AG09309 (cell line): Measurements from ENCODE around the gene SRSF8.

Experiments used
- DNase-seq: peaks from one replicate; pipeline ENCODE4 v3.0.0-alpha.2; 2010; ENCODE audit warnings: low read depth
- H3K4me3 ChIP-seq: 2 replicates; pipeline ENCODE4 v1.5.1; 2011; ENCODE audit warnings: mild to moderate bottlenecking, low read depth, low read length, moderate library complexity; ENCODE audit not compliant: control insufficient read depth
- TF ChIP-seq, protein P1 (sequence below): IDR thresholded peaks from 2 replicates; pipeline ENCODE4 v1.5.1; 2011; ENCODE audit warnings: mild to moderate bottlenecking, low read depth, low read length, inconsistent platforms; ENCODE audit not compliant: insufficient read depth, control insufficient read depth; ENCODE audit errors: missing control alignments

Gene SRSF8

DNA sequence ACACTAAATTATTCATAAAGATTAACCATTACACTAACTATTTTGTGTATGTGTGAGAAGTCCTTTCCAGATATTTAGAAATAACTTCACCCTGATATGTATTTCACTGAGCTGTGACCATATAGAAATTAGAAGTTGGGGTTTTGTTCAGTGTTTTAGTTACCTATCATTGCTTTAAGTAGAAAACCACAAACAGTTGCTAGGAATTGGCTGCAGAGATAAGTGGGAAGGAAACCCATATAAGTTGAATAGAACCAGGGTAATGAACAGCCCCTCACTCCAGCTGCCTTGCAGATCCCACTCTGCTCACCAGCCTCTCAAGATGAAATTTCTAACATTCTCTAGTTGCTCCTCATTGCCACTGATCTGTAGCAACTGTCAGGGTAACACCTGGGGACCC lies 10.3 kb downstream of the SRSF8 start:
- DNase-seq, result no peak
- no peak overlapping the region for H3K4me3 ChIP-seq
- TF ChIP-seq, protein P1, sequence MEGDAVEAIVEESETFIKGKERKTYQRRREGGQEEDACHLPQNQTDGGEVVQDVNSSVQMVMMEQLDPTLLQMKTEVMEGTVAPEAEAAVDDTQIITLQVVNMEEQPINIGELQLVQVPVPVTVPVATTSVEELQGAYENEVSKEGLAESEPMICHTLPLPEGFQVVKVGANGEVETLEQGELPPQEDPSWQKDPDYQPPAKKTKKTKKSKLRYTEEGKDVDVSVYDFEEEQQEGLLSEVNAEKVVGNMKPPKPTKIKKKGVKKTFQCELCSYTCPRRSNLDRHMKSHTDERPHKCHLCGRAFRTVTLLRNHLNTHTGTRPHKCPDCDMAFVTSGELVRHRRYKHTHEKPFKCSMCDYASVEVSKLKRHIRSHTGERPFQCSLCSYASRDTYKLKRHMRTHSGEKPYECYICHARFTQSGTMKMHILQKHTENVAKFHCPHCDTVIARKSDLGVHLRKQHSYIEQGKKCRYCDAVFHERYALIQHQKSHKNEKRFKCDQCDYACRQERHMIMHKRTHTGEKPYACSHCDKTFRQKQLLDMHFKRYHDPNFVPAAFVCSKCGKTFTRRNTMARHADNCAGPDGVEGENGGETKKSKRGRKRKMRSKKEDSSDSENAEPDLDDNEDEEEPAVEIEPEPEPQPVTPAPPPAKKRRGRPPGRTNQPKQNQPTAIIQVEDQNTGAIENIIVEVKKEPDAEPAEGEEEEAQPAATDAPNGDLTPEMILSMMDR, result no peak

DNA sequence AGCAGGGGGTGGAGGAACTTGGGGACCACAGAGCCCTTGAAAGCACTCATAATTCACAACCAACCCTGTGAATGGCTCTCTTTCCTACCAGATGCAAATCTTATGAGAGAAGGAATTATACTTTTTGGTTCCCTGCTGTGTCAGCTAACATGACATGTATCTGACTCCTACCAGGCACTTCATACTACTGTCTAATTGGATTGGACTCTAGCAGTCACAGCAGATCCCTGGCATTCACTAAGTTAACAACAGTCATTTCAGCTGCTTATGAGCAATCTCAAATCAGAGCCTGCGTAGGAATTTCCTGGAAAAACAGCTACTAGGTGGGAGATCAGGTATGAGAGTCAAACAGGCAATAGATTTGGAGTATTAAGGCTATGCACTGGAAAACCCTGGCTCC lies 11.8 kb downstream of the SRSF8 start:
- TF ChIP-seq, protein P1, result no peak
- no peak overlapping the region for H3K4me3 ChIP-seq
- no peak for DNase-seq

DNA sequence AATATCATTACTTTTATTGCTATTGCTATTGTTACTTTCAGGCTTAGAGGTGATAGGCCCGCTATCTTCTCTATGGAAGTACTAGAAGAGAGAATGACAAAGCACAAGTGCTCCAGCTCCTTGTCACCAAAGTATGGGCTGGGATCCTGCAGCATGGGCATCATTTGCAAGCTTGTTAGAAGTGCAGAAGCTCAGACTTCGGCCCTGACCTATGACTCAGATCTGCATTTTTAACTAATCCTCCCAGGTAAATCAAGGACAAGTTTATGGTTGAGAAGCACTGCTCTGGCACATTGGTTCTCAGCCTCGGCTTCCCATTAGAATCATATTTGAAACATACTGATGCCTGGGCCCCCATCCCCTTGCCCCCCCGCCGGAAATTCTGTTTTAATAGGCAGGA lies 14.3 kb downstream of the SRSF8 start:
- TF ChIP-seq, protein P1, result no peak
- no peak overlapping the region for H3K4me3 ChIP-seq
- no peak for DNase-seq

DNA sequence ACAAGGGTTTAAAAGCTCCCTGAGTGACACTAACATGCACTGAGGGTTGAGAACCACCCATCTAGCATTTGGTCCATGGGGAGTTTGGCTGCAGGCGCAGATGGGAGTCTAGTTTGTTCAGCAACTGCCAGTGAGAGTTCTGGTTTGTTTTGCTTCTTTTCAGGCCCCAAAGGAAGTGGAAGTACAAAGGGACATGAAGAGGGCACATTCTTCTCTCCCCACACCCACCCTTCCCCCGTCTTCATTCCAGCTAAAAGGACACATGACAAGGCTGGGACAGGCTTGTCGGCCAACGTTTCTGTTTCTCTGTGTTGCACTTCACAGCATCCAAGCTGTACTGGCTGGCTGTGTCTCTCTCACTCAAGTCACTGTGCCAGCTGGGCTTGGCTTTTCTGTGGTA lies 14.7 kb downstream of the SRSF8 start:
- no peak overlapping the region for H3K4me3 ChIP-seq
- no peak for DNase-seq

DNA sequence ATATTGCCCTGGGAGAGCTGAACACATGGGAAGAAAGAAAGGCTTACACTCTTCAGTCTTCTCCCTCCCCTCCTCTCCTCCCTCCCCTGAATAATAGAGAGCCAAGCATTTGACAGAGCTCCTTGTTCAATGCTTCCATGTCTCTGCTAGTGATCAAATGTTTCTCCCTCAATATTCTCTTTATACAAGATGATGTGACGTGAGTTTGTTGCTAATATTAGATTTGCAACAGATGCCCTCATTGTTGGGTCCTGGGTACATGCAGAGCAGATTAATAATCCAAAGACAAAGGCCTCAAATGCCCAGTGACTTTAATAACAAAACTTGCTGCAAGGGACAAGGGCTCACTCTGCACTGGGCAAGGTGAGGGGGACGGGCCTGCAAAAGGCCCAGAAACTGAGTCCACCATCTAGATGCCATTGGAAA lies 15.9 kb downstream of the SRSF8 start:
- DNase-seq, result no peak

More for the DNA sequence above, 14.7 kb downstream of the SRSF8 start:
- TF ChIP-seq, protein P1, result no peak

DNA sequence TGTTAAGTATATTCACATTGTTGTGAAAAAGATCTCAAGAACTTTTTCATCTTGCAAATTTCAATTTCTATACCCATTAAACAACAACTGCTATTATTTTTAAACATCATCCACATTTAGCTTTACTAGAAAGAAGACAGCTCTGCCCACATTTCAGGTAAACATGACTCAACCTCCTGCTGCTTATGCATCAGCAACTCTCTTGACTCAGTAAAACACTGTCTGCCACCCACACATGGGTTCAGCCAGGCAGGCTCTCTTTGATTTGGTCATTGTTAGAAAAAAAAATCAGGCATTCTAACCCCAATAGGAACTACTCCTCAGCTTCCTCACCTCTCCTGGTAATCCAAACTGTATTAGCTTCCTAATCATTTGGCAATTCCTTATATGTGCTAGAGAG lies 17.8 kb downstream of the SRSF8 start:
- no peak overlapping the region for H3K4me3 ChIP-seq
- no peak for DNase-seq
- TF ChIP-seq, protein P1, result no peak

More for the DNA sequence above, 15.9 kb downstream of the SRSF8 start:
- TF ChIP-seq, protein P1, result no peak
- H3K4me3 ChIP-seq, result no peak overlapping the region
